Gastroesophageal sphincter (tissue), 3 donors: ENCODE data around the gene RUNX2.

Experiments used
- POLR2A ChIP-seq, 2 donors: fragments of 450-650 bp; IDR thresholded peaks; one replicate each; pipeline ENCODE4 v1.6.1; 2017; ENCODE audit warnings: antibody characterized with exemption in 2 of 2, mild to moderate bottlenecking in 2 of 2, moderate library complexity in 1 of 2
- TF ChIP-seq, protein P1 (sequence below), 4 experiments: fragments of 200-600 bp in 2 of 4; fragments of 450-650 bp in 2 of 4; sonication (generic) in 1 of 4; IDR thresholded peaks; one replicate each; pipeline ENCODE4 v1.5.1; 2017 to 2019; ENCODE audit warnings: antibody characterized with exemption in 4 of 4, mild to moderate bottlenecking in 2 of 4, moderate library complexity in 2 of 4

GRCh38 chr6:45367999-45368398, 39.9 kb downstream of the RUNX2 start:
- TF ChIP-seq, protein P1, sequence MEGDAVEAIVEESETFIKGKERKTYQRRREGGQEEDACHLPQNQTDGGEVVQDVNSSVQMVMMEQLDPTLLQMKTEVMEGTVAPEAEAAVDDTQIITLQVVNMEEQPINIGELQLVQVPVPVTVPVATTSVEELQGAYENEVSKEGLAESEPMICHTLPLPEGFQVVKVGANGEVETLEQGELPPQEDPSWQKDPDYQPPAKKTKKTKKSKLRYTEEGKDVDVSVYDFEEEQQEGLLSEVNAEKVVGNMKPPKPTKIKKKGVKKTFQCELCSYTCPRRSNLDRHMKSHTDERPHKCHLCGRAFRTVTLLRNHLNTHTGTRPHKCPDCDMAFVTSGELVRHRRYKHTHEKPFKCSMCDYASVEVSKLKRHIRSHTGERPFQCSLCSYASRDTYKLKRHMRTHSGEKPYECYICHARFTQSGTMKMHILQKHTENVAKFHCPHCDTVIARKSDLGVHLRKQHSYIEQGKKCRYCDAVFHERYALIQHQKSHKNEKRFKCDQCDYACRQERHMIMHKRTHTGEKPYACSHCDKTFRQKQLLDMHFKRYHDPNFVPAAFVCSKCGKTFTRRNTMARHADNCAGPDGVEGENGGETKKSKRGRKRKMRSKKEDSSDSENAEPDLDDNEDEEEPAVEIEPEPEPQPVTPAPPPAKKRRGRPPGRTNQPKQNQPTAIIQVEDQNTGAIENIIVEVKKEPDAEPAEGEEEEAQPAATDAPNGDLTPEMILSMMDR (IDR thresholded peaks at IDR 0.05), result no peak
- no peak for TF ChIP-seq POLR2A (IDR thresholded peaks at IDR 0.05)
